HG02852 (cell line): ENCODE data around the gene MGAT4C.
"Not testable (repeated sequence)": the region's sequence is repeated elsewhere in the genome, so short reads cannot be mapped to it uniquely, and the experiment has no call there.

ENCODE experiments used
- ATAC-seq: cut with Tn5 transposase; IDR thresholded peaks from one replicate; pipeline ENCODE4 v1.9.1; 2021; ENCODE audit warnings: mild to moderate bottlenecking, moderate library complexity; ENCODE audit not compliant: unreplicated experiment

The MGAT4C gene

GRCh38 chr12:86138770-86139169 lies 117.4 kb downstream of the MGAT4C start:
- ATAC-seq = no peak

GRCh38 chr12:86137936-86138335 lies 118.3 kb downstream of the MGAT4C start:
- no peak for ATAC-seq

- no peak for ATAC-seq
These were observed 121.6 kb downstream of the MGAT4C start for GRCh38 chr12:86134561-86134960.

GRCh38 chr12:86126900-86127299 lies 129.3 kb downstream of the MGAT4C start:
- not testable (repeated sequence) for ATAC-seq

GRCh38 chr12:86122846-86123468 lies 133.2 kb downstream of the MGAT4C start:
- ATAC-seq = no peak

- no peak for ATAC-seq
These were observed 138.0 kb downstream of the MGAT4C start for GRCh38 chr12:86118161-86118560.

- ATAC-seq = no peak
These were observed 138.5 kb downstream of the MGAT4C start for GRCh38 chr12:86117711-86118110.

- ATAC-seq = no peak
These were observed 152.1 kb downstream of the MGAT4C start for GRCh38 chr12:86104087-86104486.

GRCh38 chr12:86097161-86097560 lies 159.0 kb downstream of the MGAT4C start:
- no peak for ATAC-seq

GRCh38 chr12:86091681-86092080 lies 164.5 kb downstream of the MGAT4C start:
- no peak for ATAC-seq

GRCh38 chr12:86081843-86082242 lies 174.3 kb downstream of the MGAT4C start:
- ATAC-seq = no peak

- ATAC-seq = not testable (repeated sequence)
These were observed 197.1 kb downstream of the MGAT4C start for GRCh38 chr12:86059052-86059451.

- ATAC-seq = no peak
These were observed 198.9 kb downstream of the MGAT4C start for GRCh38 chr12:86057092-86057845.

- ATAC-seq = no peak
These were observed 203.3 kb downstream of the MGAT4C start for GRCh38 chr12:86052921-86053320.

- ATAC-seq = no peak
These were observed 206.2 kb downstream of the MGAT4C start for GRCh38 chr12:86050010-86050409.

- no peak for ATAC-seq
These were observed 211.8 kb downstream of the MGAT4C start for GRCh38 chr12:86044396-86044795.

GRCh38 chr12:86042062-86042461 lies 214.1 kb downstream of the MGAT4C start:
- no peak for ATAC-seq

GRCh38 chr12:86018361-86018760 lies 237.8 kb downstream of the MGAT4C start:
- no peak for ATAC-seq

GRCh38 chr12:86015026-86015425 lies 241.2 kb downstream of the MGAT4C start:
- no peak for ATAC-seq

- ATAC-seq = no peak
These were observed 249.5 kb downstream of the MGAT4C start for GRCh38 chr12:86006727-86007126.

- no peak for ATAC-seq
These were observed 258.1 kb downstream of the MGAT4C start for GRCh38 chr12:85998074-85998473.

- no peak for ATAC-seq
These were observed 259.9 kb downstream of the MGAT4C start for GRCh38 chr12:85996280-85996679.

GRCh38 chr12:85993746-85994145 lies 262.4 kb downstream of the MGAT4C start:
- ATAC-seq = no peak
